Effector memory CD8-positive, alpha-beta T cell (primary cell): ENCODE results near the gene GPR137B.
A peak's percentile ranks its signal among the peaks of the same experiment; 100 is the strongest.

ENCODE experiments used
- ATAC-seq: fragments of 150-1000 bp; cut with Tn5 transposase; replicated peaks from 2 replicates; pipeline ENCODE4 v1.10.0; 2021; ENCODE audit warnings: mild to moderate bottlenecking, moderate library complexity
- DNase-seq, 3 experiments: peaks; one replicate each; pipeline ENCODE4 v3.0.0; 2021
- H3K27ac Mint-ChIP-seq, 2 donors: one replicate each; pipeline ENCODE4 v1.8.0; 2022; ENCODE audit warnings: mild to moderate bottlenecking in 2 of 2, mixed read lengths in 2 of 2, moderate library complexity in 2 of 2
- H3K27me3 Mint-ChIP-seq, 2 donors: one replicate each; pipeline ENCODE4 v1.8.0; 2022; ENCODE audit warnings: mixed read lengths in 2 of 2
- H3K36me3 Mint-ChIP-seq: one replicate; pipeline ENCODE4 v1.8.0; 2022; ENCODE audit warnings: mild to moderate bottlenecking, moderate library complexity, mixed read lengths; ENCODE audit not compliant: insufficient read depth
- H3K4me1 Mint-ChIP-seq, 2 donors: one replicate each; pipeline ENCODE4 v1.8.0; 2022; ENCODE audit warnings: low read depth in 2 of 2, mixed read lengths in 2 of 2
- H3K4me3 Mint-ChIP-seq, 2 donors: one replicate each; pipeline ENCODE4 v1.8.0; 2022; ENCODE audit warnings: mild to moderate bottlenecking in 2 of 2, mixed read lengths in 2 of 2, moderate library complexity in 2 of 2
- H3K9me3 Mint-ChIP-seq, 2 donors: one replicate each; pipeline ENCODE4 v1.8.0; 2022; ENCODE audit warnings: mixed read lengths in 2 of 2

Gene GPR137B

GRCh38 chr1:236165238-236165981, 23.1 kb downstream of the GPR137B start:
- H3K36me3 Mint-ChIP-seq, result peaks cover 26% of the 10 kb centered on the region

GRCh38 chr1:236166041-236166440, 23.7 kb downstream of the GPR137B start:
- Mint-ChIP-seq H3K27me3 (no peaks in the 10 kb centered on the region), H3K27ac (no peak overlapping the region), H3K36me3 (peaks cover 26% of the 10 kb centered on the region), H3K4me1 (peaks cover 20 to 46% of the 10 kb centered on the region in 2 donors), H3K9me3 (peaks cover 9 to 19% of the 10 kb centered on the region in 2 donors), H3K4me3 (no peak overlapping the region)
- ATAC-seq (no peak), DNase-seq (no peak)

More at GRCh38 chr1:236165238-236165981, 23.1 kb downstream of the GPR137B start:
- Mint-ChIP-seq H3K4me3 (no peak overlapping the region), H3K4me1 (peaks cover 26 to 52% of the 10 kb centered on the region in 2 donors), H3K27me3 (no peaks in the 10 kb centered on the region), H3K27ac (peak overlapping the region in 1 of 2 donors; percentile 90), H3K9me3 (peaks cover 9 to 20% of the 10 kb centered on the region in 2 donors)
- DNase-seq, result no peak
- ATAC-seq, result no peak

DNA sequence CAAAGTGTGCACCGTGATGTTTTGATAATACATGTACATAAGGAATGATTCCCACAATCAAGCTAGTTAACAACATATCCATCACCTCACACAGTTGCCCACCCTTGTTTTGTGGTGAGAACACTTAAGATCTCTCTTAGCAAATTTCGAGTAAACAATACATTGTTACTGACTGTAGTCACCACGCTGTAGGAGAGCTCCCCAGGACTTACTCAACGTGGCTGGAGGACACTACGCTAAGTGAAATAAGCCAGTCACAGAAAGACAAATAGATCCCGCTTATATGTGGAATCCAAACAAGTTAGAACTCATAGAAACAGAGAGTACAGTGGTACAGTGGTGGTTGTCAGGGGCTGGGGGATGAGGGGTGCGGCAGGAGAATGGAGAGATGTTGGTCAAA, 24.8 kb downstream of the GPR137B start:
- DNase-seq (no peak), ATAC-seq (no peak)
- Mint-ChIP-seq H3K36me3 (peaks cover 19% of the 10 kb centered on the region), H3K4me1 (peaks cover 15 to 38% of the 10 kb centered on the region in 2 donors), H3K4me3 (no peak overlapping the region), H3K27me3 (no peaks in the 10 kb centered on the region), H3K27ac (peak overlapping the region in 1 of 2 donors; percentile 6), H3K9me3 (peaks cover 5 to 8% of the 10 kb centered on the region in 2 donors)

DNA sequence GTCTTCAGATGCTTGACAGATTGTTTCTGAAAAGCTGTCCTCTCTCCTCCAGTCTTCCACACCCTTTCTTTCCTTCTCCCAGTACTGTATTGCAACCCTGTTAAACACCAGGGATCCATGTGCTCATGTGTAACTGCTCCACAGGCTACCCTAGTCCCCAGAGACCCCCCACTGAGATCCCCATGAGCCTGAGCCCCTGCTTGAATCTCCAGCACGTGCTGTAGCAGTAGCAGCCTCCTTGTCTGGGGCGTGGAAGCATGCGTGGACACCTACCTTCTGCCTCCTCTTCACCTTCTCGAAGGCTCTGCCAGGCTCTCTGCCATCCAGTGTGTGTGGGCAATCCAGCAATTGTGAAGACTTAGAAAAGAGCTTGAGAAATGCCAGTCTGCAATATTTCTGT, 25.2 kb downstream of the GPR137B start:
- peaks cover 5 to 8% of the 10 kb centered on the region in 2 donors for H3K9me3 Mint-ChIP-seq
- DNase-seq (no peak), ATAC-seq (no peak)
- peaks cover 22% of the 10 kb centered on the region for H3K36me3 Mint-ChIP-seq
- peaks cover 15 to 38% of the 10 kb centered on the region in 2 donors for H3K4me1 Mint-ChIP-seq
- no peaks in the 10 kb centered on the region for H3K27me3 Mint-ChIP-seq
- H3K4me3 Mint-ChIP-seq, result no peak overlapping the region
- H3K27ac Mint-ChIP-seq, result no peak overlapping the region

DNA sequence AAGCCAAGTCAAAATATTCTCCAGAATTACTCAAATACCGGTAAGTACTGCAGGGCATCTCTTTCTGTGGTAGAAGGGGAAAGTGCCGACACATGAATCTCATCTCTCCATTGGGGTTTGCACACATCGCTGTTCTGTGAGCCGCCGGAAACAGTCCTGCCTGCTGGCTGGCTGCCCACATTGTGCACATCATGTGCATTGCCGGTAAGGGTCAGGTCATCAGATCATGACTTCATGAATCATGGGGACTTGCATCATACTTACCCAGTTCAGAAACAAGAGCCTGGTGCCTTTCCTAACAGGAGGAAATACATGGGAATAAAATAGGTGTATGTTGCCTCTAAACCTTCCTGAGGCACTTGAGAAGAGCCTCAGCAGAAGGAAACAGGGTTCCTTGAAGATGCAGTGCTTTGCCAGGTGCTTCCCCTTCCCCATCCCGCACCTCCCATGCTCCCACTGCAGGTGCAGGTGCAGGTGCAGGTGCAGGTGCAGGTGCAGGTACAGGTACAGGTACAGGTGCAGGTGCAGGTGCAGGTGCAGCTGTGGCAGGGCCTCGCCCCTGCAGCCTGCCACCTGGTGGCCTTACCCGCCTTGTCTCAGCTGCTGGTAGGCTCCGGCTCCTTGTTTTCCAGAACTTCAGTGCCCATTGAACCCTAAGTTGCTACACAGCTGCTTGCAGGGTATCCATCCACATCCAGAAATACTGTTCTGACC, 26.5 kb downstream of the GPR137B start:
- Mint-ChIP-seq H3K4me3 (no peak overlapping the region), H3K27me3 (no peaks in the 10 kb centered on the region), H3K36me3 (peaks cover 26% of the 10 kb centered on the region), H3K27ac (no peak overlapping the region), H3K4me1 (peaks cover 7 to 29% of the 10 kb centered on the region in 2 donors), H3K9me3 (peaks cover 2 to 3% of the 10 kb centered on the region in 2 donors)
- DNase-seq, result no peak
- ATAC-seq, result peak; percentile 43

GRCh38 chr1:236172041-236172579, 29.8 kb downstream of the GPR137B start:
- peaks cover 30% of the 10 kb centered on the region for H3K36me3 Mint-ChIP-seq
- H3K27ac Mint-ChIP-seq, result no peak overlapping the region
- peaks cover 0 to 13% of the 10 kb centered on the region in 2 donors for H3K4me1 Mint-ChIP-seq
- ATAC-seq, result no peak
- H3K9me3 Mint-ChIP-seq, result no peaks in the 10 kb centered on the region
- H3K27me3 Mint-ChIP-seq, result no peaks in the 10 kb centered on the region
- H3K4me3 Mint-ChIP-seq, result no peak overlapping the region
- DNase-seq, result no peak

GRCh38 chr1:236173174-236173767, 30.9 kb downstream of the GPR137B start:
- Mint-ChIP-seq H3K27ac (no peak overlapping the region), H3K4me1 (peaks cover 0 to 8% of the 10 kb centered on the region in 2 donors), H3K9me3 (no peaks in the 10 kb centered on the region), H3K27me3 (no peaks in the 10 kb centered on the region), H3K4me3 (no peak overlapping the region), H3K36me3 (peaks cover 27% of the 10 kb centered on the region)
- DNase-seq (no peak), ATAC-seq (no peak)

DNA sequence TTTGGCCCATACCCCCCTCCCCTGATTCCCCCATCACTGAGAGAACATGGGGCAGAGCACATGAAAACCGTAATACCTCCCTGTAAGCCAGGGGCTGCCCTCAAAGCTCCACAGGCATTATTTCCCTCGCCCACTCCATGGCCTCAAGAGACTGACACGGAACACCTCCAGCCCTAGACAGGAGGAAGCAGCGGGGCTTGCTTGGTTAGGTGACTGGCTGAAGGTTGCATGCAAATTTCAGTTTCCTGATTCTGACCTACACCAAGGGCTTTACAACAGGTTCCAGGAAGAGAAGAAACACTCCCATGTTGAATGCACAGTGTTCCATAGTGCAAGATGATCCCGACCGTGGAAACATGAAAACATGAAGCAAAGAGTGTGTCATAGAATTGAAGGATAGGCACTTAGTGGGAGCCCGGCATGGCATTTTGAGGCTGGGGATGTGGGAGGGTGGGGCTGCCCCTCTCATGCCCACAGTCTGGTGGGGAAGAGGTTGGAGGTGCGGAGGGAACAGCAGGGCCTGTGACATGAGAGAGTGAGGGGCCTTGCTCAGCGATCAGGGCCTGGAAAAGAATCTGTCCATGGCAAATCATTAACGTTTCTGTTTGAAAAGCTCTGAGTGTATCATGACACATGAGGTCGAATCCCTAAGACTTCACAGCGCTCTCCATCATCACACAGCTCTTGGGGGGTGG, 33.5 kb downstream of the GPR137B start:
- Mint-ChIP-seq H3K4me3 (no peak overlapping the region), H3K27ac (no peak overlapping the region)

DNA sequence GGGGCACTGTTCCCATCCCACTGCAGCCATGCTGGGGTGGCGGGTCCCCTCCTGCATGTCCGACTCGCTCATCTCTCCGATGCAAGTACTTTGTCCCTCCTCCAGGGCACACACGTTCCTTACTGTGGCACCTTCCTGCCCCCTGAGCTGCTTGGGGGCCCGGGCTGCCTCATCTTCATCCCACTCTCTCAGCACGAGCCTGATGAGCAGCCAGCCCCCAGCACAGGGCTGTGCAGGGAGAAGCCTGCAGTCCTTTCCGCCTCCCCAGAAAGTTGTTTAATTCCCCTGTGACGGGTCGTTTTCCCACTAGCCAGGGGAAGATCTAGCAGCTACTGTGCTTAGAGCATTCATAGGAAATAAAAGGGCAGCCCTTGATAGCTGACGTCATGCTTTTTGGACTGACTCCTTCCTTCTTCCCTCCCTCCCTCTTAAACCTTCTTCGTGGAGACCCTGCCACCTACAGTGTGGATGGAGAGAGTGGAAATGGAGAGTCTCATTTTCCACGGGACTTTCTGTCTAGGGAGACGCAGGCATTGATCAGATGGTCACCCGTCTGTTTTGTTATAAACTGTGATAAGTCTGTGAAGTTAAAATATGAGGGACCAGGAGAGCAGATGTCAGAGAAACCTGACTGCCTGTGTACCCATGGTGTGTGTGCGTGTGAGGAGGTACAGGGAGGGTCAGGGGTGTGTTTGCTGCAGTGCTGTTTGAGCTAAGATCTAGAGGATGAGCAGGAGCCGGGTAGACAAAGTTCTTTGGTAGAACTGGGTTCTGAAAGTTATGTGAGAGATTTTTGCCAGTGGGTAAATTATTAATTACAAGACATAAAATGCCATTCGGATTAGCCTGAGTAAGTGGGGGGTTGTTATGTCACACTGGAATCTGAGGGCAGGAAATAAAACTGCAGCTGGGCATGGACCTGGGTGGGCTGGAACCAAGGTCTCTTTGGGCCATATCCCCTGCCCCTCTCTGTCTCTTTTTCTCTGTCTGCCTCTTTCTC, 34.3 kb downstream of the GPR137B start:
- no peaks in the 10 kb centered on the region for H3K27me3 Mint-ChIP-seq
- H3K4me3 Mint-ChIP-seq, result no peak overlapping the region
- H3K27ac Mint-ChIP-seq, result peak overlapping the region in 1 of 2 donors; percentile 14
- DNase-seq (no peak), ATAC-seq (no peak)
- H3K36me3 Mint-ChIP-seq, result peaks cover 33% of the 10 kb centered on the region
- peaks cover 0 to 8% of the 10 kb centered on the region in 2 donors for H3K4me1 Mint-ChIP-seq
- no peaks in the 10 kb centered on the region for H3K9me3 Mint-ChIP-seq

More for the DNA sequence above, 33.5 kb downstream of the GPR137B start:
- ATAC-seq, result no peak
- DNase-seq, result no peak
- Mint-ChIP-seq H3K9me3 (no peaks in the 10 kb centered on the region), H3K36me3 (peaks cover 31% of the 10 kb centered on the region), H3K27me3 (no peaks in the 10 kb centered on the region), H3K4me1 (peaks cover 0 to 8% of the 10 kb centered on the region in 2 donors)

DNA sequence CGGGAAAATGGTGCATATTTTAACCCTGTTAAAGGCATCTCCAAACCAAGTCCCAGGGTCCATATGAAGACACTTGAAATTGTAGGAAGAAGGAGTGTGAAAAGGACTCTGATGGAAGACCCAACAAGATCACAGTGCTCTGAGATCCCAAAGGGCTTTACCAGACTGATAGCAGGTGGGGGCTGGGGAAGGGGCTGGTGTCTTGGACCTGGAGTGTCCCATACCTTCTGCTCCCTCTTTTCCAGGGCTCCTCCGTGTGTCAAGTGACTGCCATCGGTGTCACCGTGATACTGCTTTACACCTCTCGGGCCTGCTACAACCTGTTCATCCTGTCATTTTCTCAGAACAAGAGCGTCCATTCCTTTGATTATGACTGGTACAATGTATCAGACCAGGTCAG, 37.3 kb downstream of the GPR137B start:
- H3K4me3 Mint-ChIP-seq, result no peak overlapping the region
- H3K4me1 Mint-ChIP-seq, result peaks cover 0 to 1% of the 10 kb centered on the region in 2 donors
- DNase-seq (no peak), ATAC-seq (no peak)
- H3K27ac Mint-ChIP-seq, result no peak overlapping the region
- no peaks in the 10 kb centered on the region for H3K9me3 Mint-ChIP-seq
- no peaks in the 10 kb centered on the region for H3K27me3 Mint-ChIP-seq
- H3K36me3 Mint-ChIP-seq, result peaks cover 24% of the 10 kb centered on the region

DNA sequence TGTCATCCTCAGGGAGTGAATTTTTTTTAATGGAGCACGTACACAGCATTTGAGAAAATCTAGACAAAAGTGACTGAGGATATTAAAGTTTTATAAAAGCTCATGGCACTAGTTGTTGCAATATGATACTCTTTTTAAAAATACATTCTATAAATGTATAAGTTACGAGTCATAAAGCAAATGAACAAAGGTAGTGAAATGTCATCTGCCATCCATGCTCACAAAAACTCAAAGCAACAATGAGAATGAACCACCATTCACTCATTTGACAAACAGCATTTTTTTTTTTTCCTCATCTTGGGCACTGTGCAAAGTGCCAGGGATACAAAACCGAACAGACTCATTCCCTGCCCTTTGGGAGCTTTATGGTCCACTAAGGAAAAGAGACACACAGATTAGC, 38.7 kb downstream of the GPR137B start:
- H3K9me3 Mint-ChIP-seq, result no peaks in the 10 kb centered on the region
- no peaks in the 10 kb centered on the region for H3K27me3 Mint-ChIP-seq
- ATAC-seq (no peak), DNase-seq (no peak)
- peaks cover 24% of the 10 kb centered on the region for H3K36me3 Mint-ChIP-seq
- H3K27ac Mint-ChIP-seq, result no peak overlapping the region
- peaks cover 0 to 3% of the 10 kb centered on the region in 2 donors for H3K4me1 Mint-ChIP-seq
- no peak overlapping the region for H3K4me3 Mint-ChIP-seq

DNA sequence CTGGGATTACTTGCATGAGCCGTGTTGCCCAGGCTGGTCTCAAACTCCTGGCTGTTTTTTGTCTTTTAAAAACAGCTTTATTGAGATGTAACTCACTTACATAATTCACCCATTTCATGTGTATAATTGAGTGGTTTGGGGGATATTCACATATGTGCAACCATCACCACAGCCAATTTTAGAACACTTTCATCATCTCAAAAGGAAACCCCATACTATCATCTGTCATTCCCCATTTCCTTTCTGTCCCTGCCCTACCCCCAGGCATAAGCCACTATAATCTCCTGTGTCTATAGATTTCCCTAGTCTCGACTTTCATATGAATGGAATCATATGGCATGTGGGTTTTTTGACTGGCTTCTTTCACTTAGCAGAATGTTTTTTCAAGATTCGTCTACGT, 43.3 kb downstream of the GPR137B start:
- ATAC-seq, result no peak

More for the DNA sequence above, 43.3 kb downstream of the GPR137B start:
- peaks cover 19% of the 10 kb centered on the region for H3K36me3 Mint-ChIP-seq
- DNase-seq, result no peak
- H3K9me3 Mint-ChIP-seq, result no peaks in the 10 kb centered on the region
- peak overlapping the region in 1 of 2 donors; percentile 55 for H3K27ac Mint-ChIP-seq
- no peak overlapping the region for H3K4me3 Mint-ChIP-seq
- H3K4me1 Mint-ChIP-seq, result peaks cover 3 to 19% of the 10 kb centered on the region in 2 donors
- no peaks in the 10 kb centered on the region for H3K27me3 Mint-ChIP-seq
